ENCODE data around the gene RELA.

Gene RELA

DNA sequence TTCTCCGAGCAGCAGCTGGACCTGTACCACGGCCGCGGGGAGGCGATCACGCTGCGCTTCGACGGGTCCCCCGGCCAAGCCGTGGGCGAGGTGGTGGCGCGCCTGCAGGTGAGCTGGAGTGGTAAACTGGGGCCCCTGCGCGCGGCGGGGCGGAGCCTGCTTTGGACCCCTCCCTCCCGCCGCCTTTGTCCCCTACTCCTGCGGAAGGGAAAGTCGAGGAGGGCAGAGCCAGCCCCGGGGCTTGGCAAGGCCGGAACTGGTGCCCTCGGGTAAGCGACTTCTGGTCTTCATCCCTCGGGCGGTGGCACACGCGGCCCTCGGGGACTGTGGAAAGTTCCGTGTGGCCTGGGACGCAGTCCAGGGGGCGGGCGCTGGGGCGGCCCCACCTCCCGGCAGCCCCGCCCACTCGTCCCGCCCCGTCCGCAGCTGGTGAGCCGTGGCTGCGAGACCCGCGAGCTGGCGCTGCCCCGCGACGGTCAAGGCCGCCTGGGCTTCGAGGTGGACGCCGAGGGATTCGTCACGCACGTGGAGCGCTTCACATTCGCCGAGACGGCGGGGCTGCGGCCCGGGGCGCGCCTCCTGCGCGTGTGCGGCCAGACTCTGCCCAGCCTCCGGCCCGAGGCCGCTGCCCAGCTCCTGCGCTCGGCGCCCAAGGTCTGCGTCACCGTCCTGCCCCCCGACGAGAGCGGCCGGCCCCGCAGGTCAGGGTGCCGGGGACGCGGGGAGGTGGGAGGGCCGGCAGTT is 15.6 kb downstream of the RELA start:
- Histone ChIP-seq H3K4me1 (ENCODE audit: control insufficient read depth, insufficient read depth, low read length, unreplicated experiment) (peaks cover 15% of the 10 kb centered on the region), H3K4me3 (ENCODE audit: low read depth, low read length) (peak overlapping the region; percentile 47; the same call in 1 of the 2 replicates), H2AFZ (ENCODE audit: low read length, unreplicated experiment) (no peak overlapping the region), H3K27me3 (ENCODE audit: insufficient read depth, low read length) (no peaks in the 10 kb centered on the region), H3K36me3 (ENCODE audit: insufficient read depth, low read length) (peaks cover 12% of the 10 kb centered on the region; the same call in 1 of the 2 replicates), H3K79me2 (ENCODE audit: control insufficient read depth, insufficient read depth, low read length, unreplicated experiment) (no peaks in the 10 kb centered on the region), H3K27ac (ENCODE audit: low read depth, low read length) (no peak overlapping the region)

GRCh38 chr11:65646288-65646957 is 16.3 kb downstream of the RELA start:
- H3K4me3 ChIP-seq (ENCODE audit: low read depth, low read length): no peak overlapping the region
- no peak overlapping the region for H3K27ac ChIP-seq (ENCODE audit: low read depth, low read length)
- H3K36me3 ChIP-seq (ENCODE audit: insufficient read depth, low read length): peaks cover 15% of the 10 kb centered on the region; the same call in 1 of the 2 replicates
- H3K79me2 ChIP-seq (ENCODE audit: control insufficient read depth, insufficient read depth, low read length, unreplicated experiment): no peaks in the 10 kb centered on the region
- H3K27me3 ChIP-seq (ENCODE audit: insufficient read depth, low read length): no peaks in the 10 kb centered on the region
- no peak overlapping the region for H2AFZ ChIP-seq (ENCODE audit: low read length, unreplicated experiment)
- H3K4me1 ChIP-seq (ENCODE audit: control insufficient read depth, insufficient read depth, low read length, unreplicated experiment): peaks cover 11% of the 10 kb centered on the region

DNA sequence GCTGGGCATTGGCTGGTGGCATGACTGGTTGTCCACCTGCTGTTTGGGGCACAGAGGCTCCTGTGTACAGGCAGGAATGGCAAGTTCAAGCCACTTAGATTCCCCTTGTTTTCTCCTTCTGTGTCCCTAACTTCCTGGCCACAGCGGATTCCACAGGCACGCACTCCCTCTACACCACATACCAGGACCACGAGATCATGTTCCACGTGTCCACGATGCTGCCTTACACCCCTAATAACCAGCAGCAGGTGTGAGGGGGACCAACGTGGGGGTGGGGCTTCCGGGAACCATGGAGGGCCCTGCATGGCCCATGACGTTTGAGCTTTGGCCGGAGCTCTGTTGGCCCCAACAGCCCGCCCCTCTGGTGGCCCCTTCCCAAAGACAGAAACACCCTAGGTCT is 17.0 kb downstream of the RELA start:
- H3K79me2 ChIP-seq (ENCODE audit: control insufficient read depth, insufficient read depth, low read length, unreplicated experiment): no peaks in the 10 kb centered on the region
- H3K4me3 ChIP-seq (ENCODE audit: low read depth, low read length): no peak overlapping the region
- H3K4me1 ChIP-seq (ENCODE audit: control insufficient read depth, insufficient read depth, low read length, unreplicated experiment): peaks cover 11% of the 10 kb centered on the region
- peaks cover 16% of the 10 kb centered on the region; the same call in 1 of the 2 replicates for H3K36me3 ChIP-seq (ENCODE audit: insufficient read depth, low read length)
- no peaks in the 10 kb centered on the region for H3K27me3 ChIP-seq (ENCODE audit: insufficient read depth, low read length)
- H2AFZ ChIP-seq (ENCODE audit: low read length, unreplicated experiment): no peak overlapping the region
- no peak overlapping the region for H3K27ac ChIP-seq (ENCODE audit: low read depth, low read length)

DNA sequence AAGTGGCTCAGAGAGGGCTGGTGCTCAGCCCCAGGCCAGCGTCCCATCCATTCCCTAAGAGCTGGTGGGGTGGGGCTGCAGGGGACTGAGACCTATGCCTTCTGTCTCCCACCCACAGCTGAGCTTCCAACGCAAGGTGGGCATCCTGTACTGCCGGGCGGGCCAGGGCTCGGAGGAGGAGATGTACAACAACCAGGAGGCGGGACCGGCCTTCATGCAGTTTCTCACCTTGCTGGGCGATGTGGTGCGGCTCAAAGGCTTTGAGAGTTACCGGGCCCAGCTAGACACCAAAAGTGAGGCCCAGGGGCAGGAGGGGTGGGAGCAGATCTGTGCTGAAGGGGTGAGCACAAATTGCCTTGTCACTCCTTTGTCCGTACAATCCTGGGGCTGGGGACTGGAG is 17.9 kb downstream of the RELA start:
- Histone ChIP-seq H3K79me2 (ENCODE audit: control insufficient read depth, insufficient read depth, low read length, unreplicated experiment) (peaks cover 3% of the 10 kb centered on the region), H3K27me3 (ENCODE audit: insufficient read depth, low read length) (no peaks in the 10 kb centered on the region), H3K36me3 (ENCODE audit: insufficient read depth, low read length) (peaks cover 16% of the 10 kb centered on the region; the same call in 1 of the 2 replicates), H3K4me1 (ENCODE audit: control insufficient read depth, insufficient read depth, low read length, unreplicated experiment) (peaks cover 19% of the 10 kb centered on the region), H3K4me3 (ENCODE audit: low read depth, low read length) (no peak overlapping the region), H2AFZ (ENCODE audit: low read length, unreplicated experiment) (no peak overlapping the region), H3K27ac (ENCODE audit: low read depth, low read length) (no peak overlapping the region)

GRCh38 chr11:65643971-65644370 is 18.7 kb downstream of the RELA start:
- no peak overlapping the region for H2AFZ ChIP-seq (ENCODE audit: low read length, unreplicated experiment)
- H3K4me1 ChIP-seq (ENCODE audit: control insufficient read depth, insufficient read depth, low read length, unreplicated experiment): peaks cover 23% of the 10 kb centered on the region
- H3K27me3 ChIP-seq (ENCODE audit: insufficient read depth, low read length): no peaks in the 10 kb centered on the region
- H3K4me3 ChIP-seq (ENCODE audit: low read depth, low read length): no peak overlapping the region
- peaks cover 6% of the 10 kb centered on the region for H3K79me2 ChIP-seq (ENCODE audit: control insufficient read depth, insufficient read depth, low read length, unreplicated experiment)
- H3K36me3 ChIP-seq (ENCODE audit: insufficient read depth, low read length): peaks cover 16% of the 10 kb centered on the region; the same call in 1 of the 2 replicates
- H3K27ac ChIP-seq (ENCODE audit: low read depth, low read length): no peak overlapping the region

GRCh38 chr11:65642014-65642671 is 20.6 kb downstream of the RELA start:
- Histone ChIP-seq H2AFZ (ENCODE audit: low read length, unreplicated experiment) (no peak overlapping the region), H3K27ac (ENCODE audit: low read depth, low read length) (no peak overlapping the region), H3K4me1 (ENCODE audit: control insufficient read depth, insufficient read depth, low read length, unreplicated experiment) (peaks cover 32% of the 10 kb centered on the region), H3K79me2 (ENCODE audit: control insufficient read depth, insufficient read depth, low read length, unreplicated experiment) (peaks cover 10% of the 10 kb centered on the region), H3K36me3 (ENCODE audit: insufficient read depth, low read length) (peaks cover 16% of the 10 kb centered on the region; the same call in 1 of the 2 replicates), H3K4me3 (ENCODE audit: low read depth, low read length) (no peak overlapping the region), H3K27me3 (ENCODE audit: insufficient read depth, low read length) (no peaks in the 10 kb centered on the region)

DNA sequence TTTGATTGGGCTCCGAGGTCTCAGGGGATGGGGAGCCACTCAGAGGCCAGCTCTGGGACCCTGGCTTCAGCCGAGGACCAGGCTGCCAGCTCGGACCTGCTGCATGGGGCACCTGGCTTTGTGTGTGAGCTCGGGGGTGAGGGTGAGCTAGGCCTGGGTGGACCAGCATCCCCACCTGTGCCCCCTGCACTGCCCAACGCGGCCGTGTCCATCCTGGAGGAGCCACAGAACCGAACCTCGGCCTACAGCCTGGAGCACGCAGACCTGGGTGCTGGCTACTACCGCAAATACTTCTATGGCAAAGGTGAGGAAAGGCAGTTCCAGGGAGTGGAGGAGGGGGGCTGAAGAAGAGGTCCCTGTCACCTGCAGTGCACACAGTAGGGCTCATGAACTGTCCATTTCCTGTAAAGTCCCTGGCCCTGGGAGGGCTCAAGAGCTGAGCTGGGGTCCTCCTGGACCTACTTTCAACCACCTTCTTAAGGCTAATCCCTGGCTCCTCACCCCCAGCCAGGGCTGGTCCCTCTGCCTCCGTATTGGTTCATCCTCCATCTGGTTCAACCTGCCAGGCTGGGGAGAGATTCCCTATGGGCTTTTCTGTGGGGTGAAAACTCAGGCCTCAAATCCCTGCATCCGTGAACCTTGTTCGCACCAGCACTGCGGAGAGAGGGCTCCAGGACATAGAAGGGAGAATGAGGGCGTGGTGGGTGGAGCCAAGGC is 21.3 kb downstream of the RELA start:
- Histone ChIP-seq H2AFZ (ENCODE audit: low read length, unreplicated experiment) (no peak overlapping the region), H3K27ac (ENCODE audit: low read depth, low read length) (no peak overlapping the region), H3K4me1 (ENCODE audit: control insufficient read depth, insufficient read depth, low read length, unreplicated experiment) (peaks cover 37% of the 10 kb centered on the region), H3K36me3 (ENCODE audit: insufficient read depth, low read length) (peaks cover 16% of the 10 kb centered on the region; the same call in 1 of the 2 replicates), H3K79me2 (ENCODE audit: control insufficient read depth, insufficient read depth, low read length, unreplicated experiment) (peaks cover 10% of the 10 kb centered on the region), H3K4me3 (ENCODE audit: low read depth, low read length) (no peak overlapping the region), H3K27me3 (ENCODE audit: insufficient read depth, low read length) (no peaks in the 10 kb centered on the region)

- Histone ChIP-seq H3K27ac (ENCODE audit: low read depth, low read length) (no peak overlapping the region), H3K4me3 (ENCODE audit: low read depth, low read length) (no peak overlapping the region)
These were observed 22.0 kb downstream of the RELA start for GRCh38 chr11:65640483-65641296.

GRCh38 chr11:65639623-65640482 is 22.9 kb downstream of the RELA start:
- H3K4me3 ChIP-seq (ENCODE audit: low read depth, low read length): no peak overlapping the region
- H2AFZ ChIP-seq (ENCODE audit: low read length, unreplicated experiment): no peak overlapping the region
- H3K27me3 ChIP-seq (ENCODE audit: insufficient read depth, low read length): no peaks in the 10 kb centered on the region
- H3K27ac ChIP-seq (ENCODE audit: low read depth, low read length): no peak overlapping the region
- peaks cover 13% of the 10 kb centered on the region; the same call in 1 of the 2 replicates for H3K36me3 ChIP-seq (ENCODE audit: insufficient read depth, low read length)
- peaks cover 10% of the 10 kb centered on the region for H3K79me2 ChIP-seq (ENCODE audit: control insufficient read depth, insufficient read depth, low read length, unreplicated experiment)
- peaks cover 34% of the 10 kb centered on the region for H3K4me1 ChIP-seq (ENCODE audit: control insufficient read depth, insufficient read depth, low read length, unreplicated experiment)

More at GRCh38 chr11:65640483-65641296, 22.0 kb downstream of the RELA start:
- peaks cover 11% of the 10 kb centered on the region; the same call in 1 of the 2 replicates for H3K36me3 ChIP-seq (ENCODE audit: insufficient read depth, low read length)
- no peak overlapping the region for H2AFZ ChIP-seq (ENCODE audit: low read length, unreplicated experiment)
- peaks cover 37% of the 10 kb centered on the region for H3K4me1 ChIP-seq (ENCODE audit: control insufficient read depth, insufficient read depth, low read length, unreplicated experiment)
- H3K79me2 ChIP-seq (ENCODE audit: control insufficient read depth, insufficient read depth, low read length, unreplicated experiment): peaks cover 10% of the 10 kb centered on the region
- H3K27me3 ChIP-seq (ENCODE audit: insufficient read depth, low read length): no peaks in the 10 kb centered on the region
